Stimulated activated CD4-positive, alpha-beta T cell treated with anti-CD3 and anti-CD28 coated beads, Interleukin-1b, Interleukin-23, amount 100 ng/mL, for 1 hour (primary cell): ENCODE measurements around the gene GATC.

Source experiments
- DNase-seq, 2 donors: peaks; one replicate each; pipeline ENCODE4 v3.0.0-alpha.2; 2020; ENCODE audit warnings: low read depth in 2 of 2

The GATC gene

GRCh38 chr12:120497524-120498150 lies 51.4 kb downstream of the GATC start:
- no peak for DNase-seq

- DNase-seq, result no peak
Observed at GRCh38 chr12:120498870-120499515, 52.7 kb downstream of the GATC start.

- no peak for DNase-seq
Observed at GRCh38 chr12:120500581-120500980, 54.3 kb downstream of the GATC start.

GRCh38 chr12:120504587-120504986 lies 58.3 kb downstream of the GATC start:
- DNase-seq, result no peak

GRCh38 chr12:120508537-120508936 lies 62.3 kb downstream of the GATC start:
- DNase-seq, result no peak
